ENCODE measurements around the gene ADAM15.

ADAM15 gene

GRCh38 chr1:155091071-155092051, 40.2 kb downstream of the ADAM15 start:
- no peaks in the 10 kb centered on the region for H3K27me3 ChIP-seq (ENCODE audit: low read length)
- H3K27ac ChIP-seq (ENCODE audit: low read depth, low read length) = no peak overlapping the region
- H4K20me1 ChIP-seq (ENCODE audit: low read depth, low read length) = no peaks in the 10 kb centered on the region
- TF ChIP-seq CTCF (IDR thresholded peaks at IDR 0.05; ENCODE audit: insufficient read depth, low read length, poor library complexity, severe bottlenecking) (peak; percentile 84), EZH2phosphoT487 (conservative IDR thresholded peaks at IDR 0.05; ENCODE audit: low read length) (no peak)
- H3F3A ChIP-seq (ENCODE audit: insufficient read depth) = no peaks in the 10 kb centered on the region
- no peaks in the 10 kb centered on the region for H3K9me3 ChIP-seq (ENCODE audit: insufficient read depth, low read length)
- no peaks in the 10 kb centered on the region for H3K9me2 ChIP-seq (replicated peaks; ENCODE audit: insufficient read depth, low read length)
- H3K36me3 ChIP-seq (ENCODE audit: low read length) = no peaks in the 10 kb centered on the region
- H3K4me2 ChIP-seq (ENCODE audit: low read depth, low read length, poor library complexity, severe bottlenecking) = peak overlapping the region; percentile 27
- peak overlapping the region; percentile 17; the same call in 1 of the 2 replicates for H3K9ac ChIP-seq (ENCODE audit: low read length)
- no peak overlapping the region for H3K4me3 ChIP-seq (ENCODE audit: insufficient read depth, low read length, poor library complexity, severe bottlenecking)
- peak overlapping the region; percentile 94 for H2AFZ ChIP-seq (ENCODE audit: low read depth, low read length, severe bottlenecking)
- no peaks in the 10 kb centered on the region for H3K79me2 ChIP-seq (ENCODE audit: insufficient read depth, low read length)

GRCh38 chr1:155092131-155092530, 41.0 kb downstream of the ADAM15 start:
- Histone ChIP-seq H2AFZ (ENCODE audit: low read depth, low read length, severe bottlenecking) (no peak overlapping the region), H3K9ac (ENCODE audit: low read length) (no peak overlapping the region), H3K27me3 (ENCODE audit: low read length) (no peaks in the 10 kb centered on the region), H3K4me3 (ENCODE audit: insufficient read depth, low read length, poor library complexity, severe bottlenecking) (no peak overlapping the region), H3K9me2 (replicated peaks; ENCODE audit: insufficient read depth, low read length) (no peaks in the 10 kb centered on the region), H4K20me1 (ENCODE audit: low read depth, low read length) (no peaks in the 10 kb centered on the region), H3K27ac (ENCODE audit: low read depth, low read length) (no peak overlapping the region), H3K79me2 (ENCODE audit: insufficient read depth, low read length) (no peaks in the 10 kb centered on the region), H3K9me3 (ENCODE audit: insufficient read depth, low read length) (no peaks in the 10 kb centered on the region), H3K4me2 (ENCODE audit: low read depth, low read length, poor library complexity, severe bottlenecking) (no peak overlapping the region), H3K36me3 (ENCODE audit: low read length) (no peaks in the 10 kb centered on the region), H3F3A (ENCODE audit: insufficient read depth) (no peaks in the 10 kb centered on the region)
- TF ChIP-seq CTCF (IDR thresholded peaks at IDR 0.05; ENCODE audit: insufficient read depth, low read length, poor library complexity, severe bottlenecking) (no peak), EZH2phosphoT487 (conservative IDR thresholded peaks at IDR 0.05; ENCODE audit: low read length) (no peak)

DNA sequence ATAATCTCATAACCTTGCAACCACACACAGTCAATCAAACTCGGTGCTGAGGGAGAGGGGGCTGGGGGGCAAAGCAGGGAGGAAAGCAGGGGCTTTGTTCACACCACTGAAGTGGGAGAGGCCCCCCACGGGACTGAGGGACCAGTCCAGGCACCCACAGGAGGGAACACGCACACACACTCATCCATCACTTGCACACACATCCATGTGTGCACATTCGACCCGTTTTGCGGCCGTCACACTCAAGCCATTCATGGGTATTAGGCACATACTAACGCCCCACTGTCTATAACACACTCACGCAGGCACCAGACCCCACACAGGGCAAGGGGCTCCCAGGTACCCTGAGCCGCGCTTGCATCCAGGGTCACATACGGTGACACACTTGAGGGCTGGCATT, 41.5 kb downstream of the ADAM15 start:
- no peaks in the 10 kb centered on the region for H3K79me2 ChIP-seq (ENCODE audit: insufficient read depth, low read length)
- H3K9me2 ChIP-seq (replicated peaks; ENCODE audit: insufficient read depth, low read length) = no peaks in the 10 kb centered on the region
- no peak overlapping the region for H3K4me2 ChIP-seq (ENCODE audit: low read depth, low read length, poor library complexity, severe bottlenecking)
- H3K9me3 ChIP-seq (ENCODE audit: insufficient read depth, low read length) = no peaks in the 10 kb centered on the region
- H3K36me3 ChIP-seq (ENCODE audit: low read length) = no peaks in the 10 kb centered on the region
- no peak overlapping the region for H3K9ac ChIP-seq (ENCODE audit: low read length)
- no peak overlapping the region for H3K27ac ChIP-seq (ENCODE audit: low read depth, low read length)
- H3K4me3 ChIP-seq (ENCODE audit: insufficient read depth, low read length, poor library complexity, severe bottlenecking) = no peak overlapping the region
- H4K20me1 ChIP-seq (ENCODE audit: low read depth, low read length) = no peaks in the 10 kb centered on the region
- no peak overlapping the region for H2AFZ ChIP-seq (ENCODE audit: low read depth, low read length, severe bottlenecking)
- no peaks in the 10 kb centered on the region for H3K27me3 ChIP-seq (ENCODE audit: low read length)
- no peak for TF ChIP-seq CTCF (IDR thresholded peaks at IDR 0.05; ENCODE audit: insufficient read depth, low read length, poor library complexity, severe bottlenecking)
- TF ChIP-seq EZH2phosphoT487 (conservative IDR thresholded peaks at IDR 0.05; ENCODE audit: low read length) = no peak
- H3F3A ChIP-seq (ENCODE audit: insufficient read depth) = no peaks in the 10 kb centered on the region
